MM.1S (cell line): ENCODE results near the gene PAEP.

Experiments used
- CTCF ChIP-seq: fragments of 300-600 bp; sonication (generic); IDR thresholded peaks from 2 replicates; pipeline ENCODE4 v1.5.1; 2016; ENCODE audit warnings: antibody characterized with exemption, low read length, mixed read lengths
- EZH2 ChIP-seq: fragments of 300-600 bp; sonication (generic); optimal IDR thresholded peaks from 2 replicates; pipeline ENCODE3; 2017; ENCODE audit warnings: low read depth, mild to moderate bottlenecking, antibody characterized with exemption, low read length, mixed read lengths

DNA sequence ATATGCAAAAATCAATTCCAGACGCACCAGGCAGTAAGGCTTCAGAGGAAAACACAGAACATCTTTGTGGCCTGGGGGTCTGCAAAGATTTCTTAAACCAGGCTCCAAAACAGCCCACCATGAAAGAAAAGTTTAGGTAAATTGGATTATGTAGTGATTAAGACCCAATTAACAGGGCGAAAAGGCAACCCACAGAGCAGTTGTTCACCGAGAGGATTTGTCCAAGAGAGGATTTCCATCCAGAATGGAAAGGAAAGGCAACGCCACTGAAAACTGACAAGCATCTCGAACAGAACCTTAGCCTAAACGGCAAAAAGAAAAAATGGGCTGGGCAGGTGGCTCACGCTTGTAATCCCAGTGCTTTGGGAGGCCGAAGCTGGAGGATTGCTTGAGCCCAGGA, 40.4 kb downstream of the PAEP start:
- no peak for TF ChIP-seq CTCF
- TF ChIP-seq EZH2, result no peak
